Activated CD4-positive, CD25-positive, alpha-beta regulatory T cell treated with anti-CD3 and anti-CD28 coated beads, Interleukin-2, amount 50 U/mL, for 16 hours (primary cell): ENCODE data around the gene RIMS4.

Experiments used
- DNase-seq: peaks from one replicate; pipeline ENCODE4 v3.0.0-alpha.2; 2020; ENCODE audit warnings: low read depth, low spot score

Gene RIMS4

DNA sequence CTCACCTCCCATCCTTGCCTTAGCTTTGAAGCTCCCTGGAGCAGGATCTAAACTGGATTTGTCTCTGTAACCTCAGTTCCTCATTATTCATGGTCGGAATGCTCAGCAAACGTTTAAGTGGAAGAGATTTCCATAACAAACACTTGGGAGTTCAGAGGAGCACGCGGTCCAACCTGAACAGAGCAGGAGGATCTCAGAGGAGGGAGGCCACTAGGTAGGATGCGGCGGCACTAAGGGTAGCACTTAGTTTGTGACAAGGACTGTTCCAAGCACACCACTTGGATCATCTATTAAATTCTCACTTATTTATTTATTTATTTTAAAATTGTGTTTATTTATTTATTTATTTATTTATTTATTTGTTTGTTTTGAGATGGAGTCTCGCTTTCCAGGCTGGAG lies 108.5 kb downstream of the RIMS4 start:
- DNase-seq = no peak
